ENCODE measurements around the gene VEGFD. TPM values are rescaled to one million over a fixed set of nuclear protein-coding genes. Genes with fewer than 3 reads are reported as not detected.

VEGFD gene
- total RNA-seq, 1 donor: 0.90 TPM

- no peak for TF ChIP-seq CTCF (IDR thresholded peaks at IDR 0.05; ENCODE audit: insufficient read depth, low read length)
- H3K4me3 ChIP-seq (ENCODE audit: low read depth, low read length): no peak overlapping the region
- DNase-seq (ENCODE audit: low read depth): no peak
Observed at GRCh38 chrX:15373976-15374375, 10.2 kb downstream of the VEGFD start.

- DNase-seq (ENCODE audit: low read depth): no peak
- no peak overlapping the region for H3K4me3 ChIP-seq (ENCODE audit: low read depth, low read length)
- TF ChIP-seq CTCF (IDR thresholded peaks at IDR 0.05; ENCODE audit: insufficient read depth, low read length): no peak
Observed at GRCh38 chrX:15366506-15367352, 17.5 kb downstream of the VEGFD start.

DNA sequence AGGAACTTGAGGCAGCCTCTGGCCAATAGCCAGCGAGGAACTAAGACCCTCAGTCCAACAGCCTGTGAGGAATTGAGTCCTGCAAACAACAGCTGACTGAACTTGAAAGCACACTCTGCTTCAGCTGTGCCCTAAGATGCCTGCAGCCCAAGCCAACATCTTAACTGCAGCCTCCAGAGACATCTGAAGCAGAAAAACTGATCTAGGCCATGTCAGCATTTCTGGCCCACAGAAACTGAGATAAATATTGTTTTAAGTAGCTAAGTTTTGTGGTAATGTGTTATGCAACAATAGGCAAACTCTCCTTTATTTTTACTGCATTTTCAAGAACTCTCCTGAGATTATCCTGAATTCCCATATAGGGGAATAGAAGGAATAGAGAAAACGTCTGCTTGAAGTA lies 24.5 kb downstream of the VEGFD start:
- H3K4me3 ChIP-seq (ENCODE audit: low read depth, low read length): no peak overlapping the region
- peak; percentile 55 for DNase-seq (ENCODE audit: low read depth)
- no peak for TF ChIP-seq CTCF (IDR thresholded peaks at IDR 0.05; ENCODE audit: insufficient read depth, low read length)

GRCh38 chrX:15358533-15358932 lies 25.7 kb downstream of the VEGFD start:
- no peak for TF ChIP-seq CTCF (IDR thresholded peaks at IDR 0.05; ENCODE audit: insufficient read depth, low read length)
- no peak for DNase-seq (ENCODE audit: low read depth)
- H3K4me3 ChIP-seq (ENCODE audit: low read depth, low read length): no peak overlapping the region

DNA sequence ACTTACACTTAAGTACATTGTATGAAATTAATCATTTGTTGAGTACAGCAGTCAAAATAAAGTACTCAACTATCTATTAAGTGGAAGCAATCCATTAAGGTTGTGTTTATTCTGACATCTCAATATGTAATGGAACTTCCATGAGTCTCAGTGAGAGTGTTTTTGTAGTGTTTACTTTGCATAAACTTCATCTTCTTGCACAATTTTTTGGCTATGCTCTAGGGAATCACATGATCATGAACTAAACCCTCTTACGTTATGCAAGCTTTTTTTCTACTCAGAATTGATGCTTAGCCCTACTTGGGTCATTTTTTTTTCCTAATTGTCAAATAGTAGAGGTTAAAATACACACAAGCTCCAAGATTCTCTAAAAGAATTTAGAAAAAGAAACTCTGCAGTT lies 27.8 kb downstream of the VEGFD start:
- TF ChIP-seq CTCF (IDR thresholded peaks at IDR 0.05; ENCODE audit: insufficient read depth, low read length): no peak
- peak; percentile 81 for DNase-seq (ENCODE audit: low read depth)
- no peak overlapping the region for H3K4me3 ChIP-seq (ENCODE audit: low read depth, low read length)

GRCh38 chrX:15350329-15350996 lies 33.8 kb downstream of the VEGFD start:
- DNase-seq (ENCODE audit: low read depth): no peak
- H3K4me3 ChIP-seq (ENCODE audit: low read depth, low read length): no peak overlapping the region
- TF ChIP-seq CTCF (IDR thresholded peaks at IDR 0.05; ENCODE audit: insufficient read depth, low read length): no peak

Data from fibroblast of the aortic adventitia (primary cell).